ENCODE results near the gene TUG1.

GRCh38 chr22:30934053-30934452 is 35.0 kb upstream of the TUG1 start:
- no peak for TF ChIP-seq CTCF (IDR thresholded peaks at IDR 0.05)
- no peak for TF ChIP-seq POLR2AphosphoS5 (IDR thresholded peaks at IDR 0.05)
- no peak for TF ChIP-seq POLR2A (IDR thresholded peaks at IDR 0.05; ENCODE audit: low read depth)

Data from esophagus muscularis mucosa (tissue), 3 donors.